GM12878 (cell line): Measurements from ENCODE around the gene SYNPR.

Source experiments
- BACH1 ChIP-seq: fragments of 450-650 bp; IDR thresholded peaks from 2 replicates; pipeline ENCODE4 v1.6.1; 2017; ENCODE audit warnings: mild to moderate bottlenecking, borderline replicate concordance
- CHD1 ChIP-seq: IDR thresholded peaks from 2 replicates; pipeline ENCODE4 v1.6.1; 2012; ENCODE audit warnings: low read depth, low read length, improper control_type of control experiment
- EP300 ChIP-seq, 2 experiments: fragments of 150-350 bp in 1 of 2; IDR thresholded peaks; 2 replicates each; pipeline ENCODE4 v1.6.1; 2011 to 2012; ENCODE audit warnings: low read depth in 2 of 2, low read length in 2 of 2, borderline replicate concordance in 1 of 2, improper control_type of control experiment in 1 of 2, inconsistent platforms in 1 of 2; ENCODE audit not compliant: control insufficient read depth in 1 of 2
- ESRRA ChIP-seq: IDR thresholded peaks from 2 replicates; pipeline ENCODE4 v1.6.1; 2012; ENCODE audit warnings: mild to moderate bottlenecking, low read length, improper control_type of control experiment
- MYC ChIP-seq: IDR thresholded peaks from 2 replicates; pipeline ENCODE4 v1.6.1; 2011; ENCODE audit warnings: mild to moderate bottlenecking, low read length, moderate library complexity, inconsistent platforms; ENCODE audit not compliant: insufficient read depth, insufficient replicate concordance, insufficient read length, severe bottlenecking
- NFIC ChIP-seq: IDR thresholded peaks from 2 replicates; pipeline ENCODE4 v1.6.1; 2012; ENCODE audit warnings: low read depth, mild to moderate bottlenecking, inconsistent platforms, low read length, moderate library complexity
- POLR2A ChIP-seq: IDR thresholded peaks from 2 replicates; pipeline ENCODE4 v1.6.1; 2011; ENCODE audit warnings: low read depth, mild to moderate bottlenecking, low read length
- SIX5 ChIP-seq: IDR thresholded peaks from 2 replicates; pipeline ENCODE4 v1.6.1; 2011; ENCODE audit warnings: mild to moderate bottlenecking, low read depth, low read length, moderate library complexity; ENCODE audit not compliant: severe bottlenecking
- SMARCA5 ChIP-seq: fragments of 450-650 bp; IDR thresholded peaks from 2 replicates; pipeline ENCODE4 v1.6.1; 2017; ENCODE audit warnings: mild to moderate bottlenecking
- TF ChIP-seq, protein P1 (sequence below): fragments of 450-650 bp; IDR thresholded peaks from 2 replicates; pipeline ENCODE4 v1.6.1; 2017; ENCODE audit warnings: mild to moderate bottlenecking
- TF ChIP-seq, protein P2 (sequence below), 3 experiments: IDR thresholded peaks in 2 of 3; conservative IDR thresholded peaks in 1 of 3; 2 replicates each; pipeline ENCODE4 v1.5.1; 2011; ENCODE audit warnings: low read depth in 3 of 3, low read length in 3 of 3, mild to moderate bottlenecking in 3 of 3, control low read depth in 2 of 3, moderate library complexity in 2 of 3, inconsistent platforms in 1 of 3, mixed read lengths in 1 of 3; ENCODE audit not compliant: control insufficient read depth in 2 of 3, insufficient read depth in 1 of 3; ENCODE audit errors: extremely low read depth in 1 of 3
- TF ChIP-seq, protein P3 (sequence below): IDR thresholded peaks from 2 replicates; pipeline ENCODE4 v1.6.1; 2011; ENCODE audit warnings: borderline replicate concordance, low read depth, mild to moderate bottlenecking, moderate library complexity, mixed read lengths, low read length; ENCODE audit not compliant: insufficient read depth; ENCODE audit errors: extremely low read length
- TF ChIP-seq, protein P4 (sequence below): IDR thresholded peaks from 2 replicates; pipeline ENCODE4 v1.6.1; 2011; ENCODE audit warnings: borderline replicate concordance, low read depth, mild to moderate bottlenecking, moderate library complexity, low read length; ENCODE audit not compliant: insufficient read depth, poor library complexity, severe bottlenecking

DNA sequence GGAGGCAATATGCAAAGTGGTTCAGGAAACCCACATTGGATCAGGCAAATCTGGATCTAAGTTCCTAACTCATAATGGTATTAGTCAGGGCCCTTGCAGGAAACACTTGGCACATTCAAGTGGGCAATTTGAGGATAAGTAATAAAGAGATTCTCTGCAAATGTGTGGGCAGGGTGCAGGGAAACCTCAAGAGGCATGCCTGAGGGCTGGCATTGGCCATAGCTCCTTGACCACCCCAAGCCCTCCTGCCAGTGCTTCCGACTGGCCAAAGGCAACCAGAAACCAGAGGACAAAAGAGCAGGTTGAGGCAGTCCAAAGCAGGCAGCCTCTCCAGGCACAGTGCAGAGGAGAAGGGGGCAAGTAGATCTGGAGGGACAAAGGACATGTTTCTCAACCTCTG is 243.5 kb downstream of the SYNPR start:
- TF ChIP-seq, protein P1, sequence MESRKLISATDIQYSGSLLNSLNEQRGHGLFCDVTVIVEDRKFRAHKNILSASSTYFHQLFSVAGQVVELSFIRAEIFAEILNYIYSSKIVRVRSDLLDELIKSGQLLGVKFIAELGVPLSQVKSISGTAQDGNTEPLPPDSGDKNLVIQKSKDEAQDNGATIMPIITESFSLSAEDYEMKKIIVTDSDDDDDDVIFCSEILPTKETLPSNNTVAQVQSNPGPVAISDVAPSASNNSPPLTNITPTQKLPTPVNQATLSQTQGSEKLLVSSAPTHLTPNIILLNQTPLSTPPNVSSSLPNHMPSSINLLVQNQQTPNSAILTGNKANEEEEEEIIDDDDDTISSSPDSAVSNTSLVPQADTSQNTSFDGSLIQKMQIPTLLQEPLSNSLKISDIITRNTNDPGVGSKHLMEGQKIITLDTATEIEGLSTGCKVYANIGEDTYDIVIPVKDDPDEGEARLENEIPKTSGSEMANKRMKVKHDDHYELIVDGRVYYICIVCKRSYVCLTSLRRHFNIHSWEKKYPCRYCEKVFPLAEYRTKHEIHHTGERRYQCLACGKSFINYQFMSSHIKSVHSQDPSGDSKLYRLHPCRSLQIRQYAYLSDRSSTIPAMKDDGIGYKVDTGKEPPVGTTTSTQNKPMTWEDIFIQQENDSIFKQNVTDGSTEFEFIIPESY = no peak
- TF ChIP-seq, protein P2, sequence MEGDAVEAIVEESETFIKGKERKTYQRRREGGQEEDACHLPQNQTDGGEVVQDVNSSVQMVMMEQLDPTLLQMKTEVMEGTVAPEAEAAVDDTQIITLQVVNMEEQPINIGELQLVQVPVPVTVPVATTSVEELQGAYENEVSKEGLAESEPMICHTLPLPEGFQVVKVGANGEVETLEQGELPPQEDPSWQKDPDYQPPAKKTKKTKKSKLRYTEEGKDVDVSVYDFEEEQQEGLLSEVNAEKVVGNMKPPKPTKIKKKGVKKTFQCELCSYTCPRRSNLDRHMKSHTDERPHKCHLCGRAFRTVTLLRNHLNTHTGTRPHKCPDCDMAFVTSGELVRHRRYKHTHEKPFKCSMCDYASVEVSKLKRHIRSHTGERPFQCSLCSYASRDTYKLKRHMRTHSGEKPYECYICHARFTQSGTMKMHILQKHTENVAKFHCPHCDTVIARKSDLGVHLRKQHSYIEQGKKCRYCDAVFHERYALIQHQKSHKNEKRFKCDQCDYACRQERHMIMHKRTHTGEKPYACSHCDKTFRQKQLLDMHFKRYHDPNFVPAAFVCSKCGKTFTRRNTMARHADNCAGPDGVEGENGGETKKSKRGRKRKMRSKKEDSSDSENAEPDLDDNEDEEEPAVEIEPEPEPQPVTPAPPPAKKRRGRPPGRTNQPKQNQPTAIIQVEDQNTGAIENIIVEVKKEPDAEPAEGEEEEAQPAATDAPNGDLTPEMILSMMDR (IDR thresholded peaks at IDR 0.05 in 2 of 3, conservative IDR thresholded peaks at IDR 0.05 in 1 of 3; ENCODE audit: control insufficient read depth in 2 of 3, extremely low read depth in 1 of 3, insufficient read depth in 1 of 3, low read depth in 3 of 3, low read length in 3 of 3) = no peak
- TF ChIP-seq, protein P3, sequence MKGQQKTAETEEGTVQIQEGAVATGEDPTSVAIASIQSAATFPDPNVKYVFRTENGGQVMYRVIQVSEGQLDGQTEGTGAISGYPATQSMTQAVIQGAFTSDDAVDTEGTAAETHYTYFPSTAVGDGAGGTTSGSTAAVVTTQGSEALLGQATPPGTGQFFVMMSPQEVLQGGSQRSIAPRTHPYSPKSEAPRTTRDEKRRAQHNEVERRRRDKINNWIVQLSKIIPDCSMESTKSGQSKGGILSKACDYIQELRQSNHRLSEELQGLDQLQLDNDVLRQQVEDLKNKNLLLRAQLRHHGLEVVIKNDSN = no peak
- TF ChIP-seq MYC (no peak), ESRRA (no peak), POLR2A (no peak), CHD1 (no peak), SIX5 (no peak), EP300 (IDR thresholded peaks at IDR 0.05; ENCODE audit: borderline replicate concordance in 1 of 2, control insufficient read depth in 1 of 2, low read depth in 2 of 2, low read length in 2 of 2) (no peak), NFIC (no peak), BACH1 (no peak), SMARCA5 (no peak)
- TF ChIP-seq, protein P4, sequence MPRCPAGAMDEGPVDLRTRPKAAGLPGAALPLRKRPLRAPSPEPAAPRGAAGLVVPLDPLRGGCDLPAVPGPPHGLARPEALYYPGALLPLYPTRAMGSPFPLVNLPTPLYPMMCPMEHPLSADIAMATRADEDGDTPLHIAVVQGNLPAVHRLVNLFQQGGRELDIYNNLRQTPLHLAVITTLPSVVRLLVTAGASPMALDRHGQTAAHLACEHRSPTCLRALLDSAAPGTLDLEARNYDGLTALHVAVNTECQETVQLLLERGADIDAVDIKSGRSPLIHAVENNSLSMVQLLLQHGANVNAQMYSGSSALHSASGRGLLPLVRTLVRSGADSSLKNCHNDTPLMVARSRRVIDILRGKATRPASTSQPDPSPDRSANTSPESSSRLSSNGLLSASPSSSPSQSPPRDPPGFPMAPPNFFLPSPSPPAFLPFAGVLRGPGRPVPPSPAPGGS = no peak
